Esophagus muscularis mucosa (tissue), 3 donors: ENCODE data around the gene ESYT3.

ENCODE experiments used
- CTCF ChIP-seq, 3 experiments: fragments of 200-600 bp in 2 of 3; fragments of 450-650 bp in 1 of 3; sonication (generic) in 2 of 3; IDR thresholded peaks; one replicate each; pipeline ENCODE4 v1.5.1; 2017 to 2019; ENCODE audit warnings: antibody characterized with exemption in 3 of 3, mild to moderate bottlenecking in 2 of 3, moderate library complexity in 1 of 3
- POLR2A ChIP-seq: fragments of 450-650 bp; IDR thresholded peaks from one replicate; pipeline ENCODE4 v1.6.1; 2017; ENCODE audit warnings: antibody characterized with exemption, moderate library complexity, mild to moderate bottlenecking, low read depth
- POLR2AphosphoS5 ChIP-seq, 2 donors: sonication (generic); formaldehyde crosslinking; IDR thresholded peaks; one replicate each; pipeline ENCODE4 v1.6.1; 2017; ENCODE audit warnings: antibody characterized with exemption in 2 of 2

DNA sequence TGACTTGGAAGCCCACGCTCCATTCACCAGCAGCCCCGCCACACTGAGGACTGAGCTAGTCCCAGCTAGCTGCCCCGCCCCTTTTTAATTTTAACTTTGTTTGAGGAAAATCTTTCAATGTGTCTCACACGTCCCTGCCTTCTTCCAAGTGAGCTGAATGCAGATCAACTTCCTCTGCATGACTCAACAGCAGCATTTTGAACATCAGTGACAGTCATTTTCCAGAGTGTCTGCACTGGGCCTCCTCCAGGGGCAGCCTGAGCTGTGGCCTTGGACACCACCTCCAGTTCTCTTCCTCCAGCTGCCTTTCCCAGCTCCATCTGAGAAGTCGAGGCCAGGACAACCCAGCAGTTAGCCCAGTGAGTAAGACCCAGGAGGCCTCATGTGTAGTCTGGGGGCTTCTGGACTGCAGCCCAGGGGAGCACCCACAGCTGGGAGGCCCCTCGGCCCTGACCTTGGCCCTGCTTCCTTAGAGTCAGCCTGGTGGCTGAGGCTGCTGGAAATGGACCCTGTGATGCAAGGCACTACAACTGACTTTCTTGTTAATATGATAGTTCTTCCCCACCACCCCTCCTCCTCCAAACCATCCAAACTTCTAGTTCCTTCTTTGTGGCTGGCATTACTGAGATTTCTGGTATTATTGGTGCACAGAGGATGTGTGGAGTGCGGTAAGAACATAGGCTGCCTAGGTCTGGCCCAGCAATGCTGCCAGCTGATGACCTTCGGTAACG is 21.4 kb upstream of the ESYT3 start:
- TF ChIP-seq POLR2A: no peak
- TF ChIP-seq CTCF (IDR thresholded peaks at IDR 0.05): no peak
- no peak for TF ChIP-seq POLR2AphosphoS5 (IDR thresholded peaks at IDR 0.05)
